ENCODE results near the gene UBE2D1.

The UBE2D1 gene

DNA sequence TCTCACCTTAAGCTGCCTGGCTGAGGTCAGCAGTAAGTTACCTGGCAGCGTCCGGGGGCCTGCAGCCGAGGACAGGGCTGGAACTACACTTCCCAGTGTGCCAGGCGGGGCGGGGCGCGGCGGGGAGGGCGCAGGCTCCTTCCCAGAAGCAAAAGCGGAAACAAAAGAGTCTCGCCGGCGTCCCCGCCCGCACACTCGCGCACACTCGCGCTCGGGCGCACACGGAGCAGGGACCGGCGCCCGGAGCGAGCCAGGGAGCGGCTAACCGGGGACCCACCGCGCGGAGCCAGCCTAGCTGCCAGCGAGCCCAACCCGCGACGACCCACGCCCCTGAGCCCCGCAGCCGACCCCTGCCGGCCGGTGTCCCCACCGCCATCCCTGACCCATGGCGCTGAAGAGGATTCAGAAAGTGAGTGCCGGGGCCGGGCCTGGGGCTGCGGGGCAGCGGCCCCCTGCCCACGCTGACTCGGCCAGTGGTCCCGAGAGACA lies at the start of gene UBE2D1:
UBE2D1 (plus strand) TSS at position 190 of the 489 bp plus-strand sequence; CDS start at position 386, 196 bp downstream.
- DNase-seq = no peak

DNA sequence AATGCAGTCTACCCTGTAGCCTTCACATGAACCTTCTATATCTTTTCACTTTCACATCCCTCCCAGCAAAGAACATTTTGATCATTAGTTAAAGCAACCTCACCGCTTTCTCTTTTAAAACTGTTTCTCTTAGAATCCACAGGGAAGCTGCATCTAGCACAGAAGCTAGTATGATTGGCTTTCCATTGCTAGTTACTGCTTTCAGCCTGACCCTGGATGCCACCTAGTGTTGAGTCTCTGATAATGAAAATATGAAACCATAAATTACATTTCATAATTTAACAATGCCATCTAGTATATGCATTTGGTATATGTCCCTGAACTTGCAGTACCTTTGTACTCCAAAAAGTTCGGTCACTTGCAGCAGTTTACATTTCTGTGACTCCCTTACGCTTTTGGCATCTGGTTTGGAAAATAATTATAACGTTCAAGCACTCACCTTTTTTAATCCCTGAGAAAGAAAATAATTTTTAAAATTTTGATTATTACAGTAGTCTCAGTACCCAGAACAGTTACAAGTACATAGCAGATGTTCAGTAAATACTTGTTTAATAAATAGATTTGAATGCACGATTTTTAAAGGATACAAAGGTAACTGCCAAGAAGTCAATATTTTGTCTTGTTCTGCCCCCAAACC lies 43.1 kb upstream of the UBE2D1 start:
- DNase-seq = no peak

DNA sequence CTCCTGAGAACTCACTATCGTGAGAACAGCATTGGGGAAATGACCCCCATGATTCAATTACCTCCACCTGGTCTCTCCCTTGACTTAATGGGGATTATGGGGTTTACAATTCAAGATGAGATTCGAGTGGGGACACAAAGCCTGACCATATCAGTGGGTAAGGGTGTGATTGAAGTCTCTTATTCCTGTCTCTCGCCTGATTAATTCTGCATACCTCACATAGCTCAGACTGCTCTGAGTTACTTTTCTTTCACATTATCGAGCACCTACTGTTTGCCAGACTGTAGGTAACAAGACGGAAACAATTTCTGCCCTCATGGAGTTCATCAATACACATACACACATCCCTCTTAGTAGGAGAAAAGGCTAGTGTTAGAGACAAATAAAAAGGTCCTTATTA lies 40.8 kb upstream of the UBE2D1 start:
- no peak for DNase-seq

DNA sequence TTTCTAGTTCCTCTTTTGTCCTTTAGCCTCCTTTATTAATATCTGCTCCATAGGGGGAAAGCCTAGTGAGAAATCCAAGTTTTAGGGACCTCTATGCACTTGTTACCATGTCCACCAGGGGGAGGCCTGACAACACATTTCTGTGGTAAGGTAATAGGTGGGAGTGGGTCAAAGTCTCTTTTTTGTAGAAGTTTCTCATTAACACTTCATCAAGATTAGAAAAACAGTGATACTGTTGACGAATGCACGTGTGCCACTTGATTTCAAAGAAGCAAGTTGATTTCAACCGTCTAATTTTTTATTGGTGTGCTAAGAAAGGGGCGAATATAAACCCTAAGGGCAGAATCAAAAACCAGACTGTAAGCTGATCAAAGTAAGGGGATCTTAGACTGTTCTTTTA lies 35.2 kb upstream of the UBE2D1 start:
- DNase-seq = no peak

DNA sequence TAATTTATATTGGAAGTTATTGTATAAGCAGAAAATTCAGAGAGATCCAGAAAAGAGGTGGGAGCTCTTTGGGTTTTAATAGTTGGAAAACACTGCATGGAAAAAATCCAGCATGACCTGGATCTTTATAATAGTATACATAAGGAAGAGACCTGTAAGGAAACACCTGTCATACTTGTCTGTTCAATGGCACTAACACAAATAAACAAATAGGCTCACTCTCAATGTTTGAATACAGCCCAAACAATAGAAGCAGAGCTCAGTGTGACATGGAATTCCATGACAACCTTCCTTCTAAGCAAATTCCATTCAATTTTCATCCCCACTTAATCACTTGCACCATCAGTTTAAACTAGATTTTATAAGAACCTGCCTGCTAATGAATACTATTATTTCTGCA lies 34.1 kb upstream of the UBE2D1 start:
- no peak for DNase-seq

DNA sequence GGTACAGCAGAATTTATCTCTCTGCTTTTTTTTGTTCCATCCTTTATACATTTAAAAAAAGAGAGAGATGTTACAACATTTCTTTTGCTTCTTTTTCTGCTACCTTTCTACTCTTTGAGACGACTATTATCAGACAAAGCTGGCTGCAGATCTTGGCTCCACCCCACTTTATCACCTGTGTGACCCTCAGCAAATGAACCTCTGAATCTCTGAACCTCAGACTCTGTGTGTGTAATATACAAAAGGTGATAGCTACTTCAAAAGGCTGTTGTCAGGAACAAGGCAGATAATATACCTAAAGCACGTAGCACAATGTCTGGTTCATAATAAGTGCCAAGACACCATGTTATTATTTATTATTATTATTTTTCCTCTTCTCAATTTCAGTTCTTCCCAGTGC lies 32.6 kb upstream of the UBE2D1 start:
- no peak for DNase-seq

DNA sequence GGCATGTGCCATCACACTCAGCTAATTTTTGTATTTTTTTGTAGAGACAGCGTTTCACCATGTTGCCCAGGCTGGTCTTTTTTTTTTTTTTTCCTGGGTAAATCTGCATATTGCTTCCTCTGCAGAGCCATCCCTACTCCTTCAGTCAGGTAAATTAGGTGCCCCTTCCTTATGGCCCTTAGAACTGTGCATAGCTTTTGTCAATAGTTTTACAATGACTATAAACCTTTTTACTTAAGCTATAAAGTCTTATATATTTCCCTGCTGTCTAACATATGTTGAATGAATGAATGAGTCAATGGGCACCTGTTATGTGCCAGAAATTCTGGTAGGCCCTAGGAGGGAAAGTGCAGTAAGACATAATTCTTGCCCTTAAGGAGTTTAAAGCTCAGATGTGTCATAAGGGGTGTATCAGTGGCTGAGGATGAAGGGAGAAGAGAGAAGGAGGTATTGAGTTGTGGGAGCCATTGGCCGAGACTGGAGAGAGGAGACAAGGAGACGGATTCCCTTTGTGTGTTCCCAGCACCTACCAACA lies 30.6 kb upstream of the UBE2D1 start:
- no peak for DNase-seq

DNA sequence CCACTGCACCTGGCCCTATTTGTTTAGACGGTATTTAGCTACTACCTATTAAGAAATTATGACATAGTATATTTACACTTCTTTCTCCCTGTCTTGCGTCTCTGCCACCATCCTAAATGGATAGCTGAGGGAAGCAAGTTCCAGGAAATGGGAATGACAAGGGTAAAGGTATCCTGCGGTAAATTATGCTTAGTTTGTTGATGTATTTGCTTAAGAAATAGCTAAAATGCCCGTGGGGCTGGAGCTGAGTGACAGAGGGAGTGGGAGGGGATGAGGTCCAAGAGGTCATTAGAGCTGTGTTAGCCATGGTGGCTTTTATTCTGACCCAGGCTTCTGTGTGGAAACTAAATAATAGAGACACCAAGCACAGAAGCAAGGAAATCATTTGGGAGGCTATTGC lies 29.0 kb upstream of the UBE2D1 start:
- no peak for DNase-seq

DNA sequence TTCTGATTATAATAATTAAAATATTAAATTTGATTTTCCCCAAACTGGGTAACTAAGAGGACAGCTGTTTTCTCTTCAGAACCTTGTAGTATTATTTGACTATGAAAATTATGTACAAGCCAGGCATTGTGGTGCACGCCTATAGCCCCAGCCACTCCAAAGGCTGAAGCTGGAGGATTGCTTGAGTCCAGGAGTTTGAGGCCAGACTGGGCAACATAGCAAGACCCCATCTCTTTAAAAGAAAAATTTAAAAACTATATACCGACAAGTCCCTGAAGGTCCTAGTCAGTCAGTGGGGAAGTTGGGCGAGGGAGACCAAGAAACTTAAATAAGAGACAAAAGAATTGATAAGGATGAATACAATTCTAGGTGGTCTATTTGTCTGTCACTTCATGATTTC lies 27.1 kb upstream of the UBE2D1 start:
- DNase-seq = no peak

DNA sequence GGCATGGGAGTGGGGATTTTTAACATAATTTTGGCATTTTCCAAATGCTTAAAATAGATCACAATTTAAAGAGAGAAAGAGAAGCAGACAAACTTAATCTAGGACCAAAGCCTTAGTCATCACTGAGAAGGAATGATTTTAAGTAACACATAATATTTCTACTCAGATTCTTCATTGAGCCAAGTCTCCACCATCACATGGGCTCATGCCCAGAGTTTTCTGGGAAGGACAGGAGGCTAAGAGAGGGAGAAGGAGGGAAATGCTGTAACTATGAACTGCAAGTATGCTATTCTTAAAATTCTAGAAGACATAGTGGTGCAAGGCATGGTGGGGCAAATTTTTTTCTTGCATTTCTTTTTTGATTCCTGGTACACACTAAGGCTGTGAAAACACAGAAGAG lies 23.8 kb upstream of the UBE2D1 start:
- no peak for DNase-seq

DNA sequence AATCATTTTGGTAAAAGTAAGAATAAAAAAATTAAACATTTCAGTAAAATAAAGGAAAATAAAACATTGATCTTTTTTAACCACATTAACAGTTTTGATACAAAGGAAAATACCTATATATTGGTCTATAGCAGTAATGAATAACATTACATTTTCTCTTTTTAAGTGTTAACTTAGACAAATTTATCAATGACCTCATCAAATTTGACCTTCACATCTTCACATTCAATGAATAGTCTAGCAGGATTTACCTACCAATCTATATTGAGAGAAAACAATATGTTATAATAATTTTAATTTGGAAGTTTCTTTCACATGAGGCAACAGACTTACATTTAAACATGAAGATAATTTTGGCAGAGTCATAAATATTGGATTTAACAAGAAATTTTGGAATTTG lies 17.9 kb upstream of the UBE2D1 start:
- no peak for DNase-seq

DNA sequence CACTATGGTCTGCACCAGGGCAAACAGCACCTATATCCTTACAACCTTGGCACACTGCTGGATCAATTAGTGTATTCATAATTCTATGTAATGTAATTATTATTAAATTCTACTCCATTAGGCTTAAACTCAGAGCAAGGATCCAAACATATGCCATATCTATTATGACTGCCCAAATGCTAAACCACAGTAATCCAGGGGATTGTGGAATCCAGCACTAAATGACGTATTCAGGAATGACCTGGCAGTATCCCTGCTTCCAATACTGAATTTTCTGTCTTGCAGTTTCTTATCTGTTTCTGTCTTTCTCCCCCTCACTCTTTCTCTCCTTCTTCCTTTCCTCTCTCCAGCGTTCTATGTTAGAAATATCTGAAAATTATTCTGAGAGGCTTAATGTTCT lies 16.5 kb upstream of the UBE2D1 start:
- DNase-seq = no peak

DNA sequence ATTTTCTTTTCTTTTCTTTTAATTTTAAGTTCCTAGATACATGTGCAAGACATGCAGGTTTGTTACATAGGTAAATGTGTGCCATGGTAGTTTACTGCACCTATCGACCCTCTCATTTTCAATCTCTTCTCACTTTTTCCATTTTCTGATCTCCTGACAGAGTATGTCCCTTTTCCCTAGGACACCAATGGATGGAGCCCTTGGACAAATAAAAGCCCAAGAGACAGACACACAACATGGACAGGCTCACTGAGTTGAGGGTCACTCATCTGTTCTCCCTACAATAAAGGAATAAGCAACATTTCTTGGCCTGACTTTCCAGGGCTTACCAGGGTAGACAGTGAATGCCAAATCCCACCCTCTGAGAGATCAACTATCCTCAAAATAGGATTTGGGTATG lies 15.2 kb upstream of the UBE2D1 start:
- no peak for DNase-seq

DNA sequence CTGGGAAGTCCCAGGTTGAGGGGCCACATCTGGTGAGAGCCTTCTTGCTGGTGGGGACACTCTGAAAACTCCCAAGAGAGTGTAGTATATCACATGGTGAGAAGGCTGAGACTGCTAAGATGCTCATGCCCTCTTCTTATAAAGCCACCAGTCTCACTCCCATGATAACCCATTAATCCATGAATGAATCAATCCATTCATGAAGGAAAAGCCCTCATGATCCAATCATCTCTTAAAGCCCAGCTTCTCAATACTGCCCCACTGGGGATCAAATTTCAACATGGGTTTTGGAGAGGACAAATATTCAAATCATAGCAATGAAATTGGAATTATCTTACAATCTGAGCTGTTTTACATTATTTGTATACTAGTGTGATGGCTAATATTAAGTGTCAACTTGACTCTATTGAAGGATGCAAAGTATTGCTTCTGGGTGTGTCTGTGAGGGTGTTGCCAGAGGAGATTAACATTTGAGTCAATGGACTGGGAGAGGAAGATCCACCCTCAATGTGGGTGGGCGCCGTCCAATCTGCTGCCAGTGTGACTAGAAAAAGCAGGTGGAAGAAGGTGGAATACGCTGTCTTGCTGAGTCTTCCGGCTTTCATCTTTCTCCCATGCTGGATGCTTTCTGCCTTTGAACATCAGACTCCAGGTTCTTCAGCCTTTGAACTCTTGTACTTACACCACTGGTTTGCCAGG lies 14.3 kb upstream of the UBE2D1 start:
- DNase-seq = no peak

DNA sequence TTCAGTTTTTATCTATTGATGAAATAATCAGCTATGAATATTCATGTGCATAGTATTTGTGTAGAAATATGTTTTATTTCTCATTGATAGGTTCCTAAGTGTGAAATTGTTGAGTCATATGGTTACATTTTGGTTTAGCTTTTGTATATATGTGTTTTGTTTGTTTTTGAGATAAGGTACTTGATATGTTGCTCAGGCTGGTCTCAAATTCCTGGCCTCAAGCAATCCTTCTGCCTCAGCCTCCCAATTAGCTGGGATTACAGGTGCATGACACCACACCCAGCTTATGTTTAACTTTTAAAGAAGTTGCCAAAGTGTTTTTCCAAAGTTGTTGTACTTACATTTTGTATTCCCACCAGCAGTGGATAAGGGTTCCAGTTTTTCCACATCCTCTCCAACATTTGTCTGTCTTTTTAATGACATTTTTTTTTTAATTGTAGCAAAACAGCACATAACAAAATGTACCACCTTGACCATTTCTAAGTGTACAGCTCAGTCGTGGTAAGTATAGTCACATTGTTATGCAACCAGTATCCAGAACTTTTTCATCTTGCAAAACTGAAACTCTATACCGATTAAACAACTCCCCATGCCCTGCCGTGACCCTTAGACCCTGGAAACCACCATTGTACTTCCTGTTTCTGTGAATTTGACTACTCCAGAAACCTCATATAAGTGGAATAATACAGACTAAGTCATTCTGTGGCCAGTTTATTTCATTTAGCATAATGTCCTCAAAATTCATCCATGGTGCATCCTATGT lies 12.6 kb upstream of the UBE2D1 start:
- no peak for DNase-seq

DNA sequence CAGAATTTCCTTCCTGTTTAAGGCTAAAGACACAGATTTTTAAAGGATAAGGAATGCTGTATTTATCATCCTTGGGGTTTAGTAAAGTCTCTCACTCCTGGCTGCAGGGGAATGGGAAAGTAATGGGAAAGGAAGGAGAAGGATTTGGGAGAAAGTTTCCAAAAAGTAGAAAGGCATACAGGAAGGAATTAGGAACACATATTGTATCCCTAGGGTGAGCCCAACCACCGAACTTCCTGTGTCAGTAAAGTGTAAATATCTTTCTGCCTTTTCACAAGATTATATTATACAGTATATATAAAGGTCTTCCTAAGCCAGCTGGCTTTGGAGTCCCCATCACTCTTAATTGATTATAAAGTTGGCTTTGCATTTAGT lies 12.0 kb upstream of the UBE2D1 start:
- no peak for DNase-seq

DNA sequence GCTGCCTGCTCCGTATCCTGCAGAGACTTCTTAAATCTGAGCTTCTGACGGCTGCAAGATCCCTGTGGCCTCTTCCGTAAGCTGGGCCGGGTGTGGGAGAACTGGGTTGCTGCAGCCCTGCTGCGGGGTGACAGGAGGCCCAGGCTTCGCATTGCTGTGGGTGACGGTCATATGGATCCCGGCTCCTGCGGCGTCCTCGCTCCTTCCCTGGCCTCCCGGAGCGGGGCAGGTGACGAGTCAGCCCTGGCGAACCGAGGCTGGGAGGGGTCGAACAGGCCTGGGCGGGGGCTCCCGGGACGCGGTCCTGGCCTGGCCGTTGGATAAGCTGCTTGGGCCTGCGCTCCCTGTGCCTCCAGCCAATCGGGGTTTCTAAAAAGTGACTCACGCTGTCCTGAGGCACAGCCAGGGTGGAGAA lies 7.8 kb upstream of the UBE2D1 start:
- DNase-seq = no peak

DNA sequence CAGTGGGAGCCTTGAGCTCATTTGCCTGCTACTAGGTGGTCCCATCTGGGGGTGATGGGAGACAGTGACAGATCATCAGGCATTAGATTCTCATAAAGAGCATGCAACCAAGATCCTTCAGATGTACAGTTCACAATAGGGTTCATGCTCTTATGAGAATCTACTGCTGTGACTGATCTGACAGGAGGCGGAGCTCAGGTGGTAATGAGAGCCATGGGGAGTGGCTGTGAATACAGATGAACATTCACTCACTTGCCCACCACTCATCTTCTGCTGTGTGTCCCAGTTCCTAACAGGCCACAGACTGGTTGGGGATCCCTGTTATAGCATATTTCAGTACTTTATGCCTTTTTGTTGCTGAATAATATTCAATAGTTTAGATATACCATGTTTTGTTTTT lies 6.6 kb upstream of the UBE2D1 start:
- DNase-seq = no peak

DNA sequence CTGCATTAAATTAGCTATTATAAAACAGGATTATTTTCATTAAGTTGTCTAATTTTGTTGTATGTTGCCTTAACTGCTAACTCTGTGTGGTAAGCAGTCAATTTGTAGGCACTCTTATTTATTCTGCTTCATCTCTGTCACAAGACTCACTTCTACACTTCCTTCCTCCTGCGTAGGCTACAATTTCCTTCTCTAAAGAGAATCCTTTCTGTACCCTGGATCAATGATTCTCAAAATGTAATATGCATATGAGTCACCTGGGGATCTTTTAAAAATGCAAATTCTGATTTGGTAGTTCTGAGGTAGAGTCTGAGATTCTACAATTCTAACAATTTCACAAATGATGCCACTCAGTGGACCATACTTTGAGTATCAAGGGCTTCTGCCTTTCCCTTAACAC lies 4.4 kb upstream of the UBE2D1 start:
- no peak for DNase-seq

DNA sequence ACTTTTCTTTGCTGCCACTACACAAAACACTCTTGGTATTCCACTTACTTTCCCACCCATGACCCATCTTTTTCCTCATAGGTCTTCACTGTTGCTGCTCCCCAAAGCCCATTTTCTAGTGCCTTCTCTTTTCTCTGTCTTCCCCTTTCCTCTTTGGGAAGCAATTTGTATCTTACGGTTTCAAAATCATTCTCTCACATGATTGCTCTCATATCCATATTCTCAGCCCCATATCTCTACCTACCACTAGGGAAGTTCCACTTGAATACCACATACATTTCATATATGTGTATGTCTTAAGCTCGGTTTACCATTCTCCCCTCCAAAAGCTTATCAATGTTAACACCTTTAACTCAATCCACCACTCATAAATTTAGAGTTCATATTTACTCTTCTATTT lies 3.2 kb upstream of the UBE2D1 start:
- DNase-seq = no peak

DNA sequence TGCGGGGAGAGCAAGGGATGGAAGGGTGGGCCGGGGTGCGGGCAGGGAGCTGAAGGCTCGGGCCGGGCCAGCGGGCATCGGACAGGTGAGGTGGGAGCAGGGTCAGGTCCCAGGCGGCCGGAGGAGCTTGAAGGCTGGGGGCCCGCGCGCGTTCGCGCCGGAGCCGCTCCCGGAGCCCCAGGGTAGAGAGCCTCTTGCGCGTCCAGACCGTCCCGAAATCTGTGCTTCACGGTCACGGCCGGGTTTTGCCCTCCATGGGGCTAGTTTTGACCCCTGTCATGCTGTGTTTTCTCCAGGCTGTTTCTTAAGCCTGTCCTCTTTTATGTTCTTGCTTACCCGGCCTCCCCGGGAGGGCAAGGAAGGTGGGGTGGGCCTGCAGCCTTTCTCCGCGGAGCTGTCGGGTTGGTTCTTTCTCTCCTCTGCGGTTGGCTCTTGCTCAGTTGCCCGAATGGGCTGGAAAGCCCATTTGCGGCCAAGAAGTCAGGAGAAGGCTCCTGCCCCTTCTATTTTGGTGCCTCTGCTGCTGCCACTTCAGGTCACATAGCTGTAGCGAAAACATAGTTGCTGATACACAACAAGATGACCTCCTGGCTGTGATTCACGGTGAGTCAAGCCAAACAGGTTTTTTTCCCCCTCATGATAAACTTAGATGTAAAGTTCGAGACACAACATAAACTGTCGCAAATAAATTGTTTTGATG lies 650 bp downstream of the UBE2D1 start:
- no peak for DNase-seq

DNA sequence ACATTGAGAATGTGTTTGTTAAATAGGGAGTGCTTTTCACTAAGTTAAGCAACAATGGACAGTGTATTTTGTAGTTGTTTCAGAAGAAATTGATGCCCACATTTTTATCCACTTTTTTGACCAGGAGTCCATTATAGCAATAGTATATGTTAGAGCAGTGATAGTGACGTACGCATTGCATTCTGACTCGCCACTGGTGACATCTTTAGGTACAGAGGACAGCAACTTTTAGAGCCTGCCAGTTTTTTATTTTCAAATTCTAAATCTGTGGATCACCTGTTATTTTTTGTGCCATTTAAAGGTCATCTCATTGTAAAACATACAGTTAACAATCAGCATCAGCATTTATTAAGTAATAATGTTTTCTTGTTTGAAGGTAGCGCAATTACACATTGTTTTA lies 1.4 kb downstream of the UBE2D1 start:
- DNase-seq = no peak

DNA sequence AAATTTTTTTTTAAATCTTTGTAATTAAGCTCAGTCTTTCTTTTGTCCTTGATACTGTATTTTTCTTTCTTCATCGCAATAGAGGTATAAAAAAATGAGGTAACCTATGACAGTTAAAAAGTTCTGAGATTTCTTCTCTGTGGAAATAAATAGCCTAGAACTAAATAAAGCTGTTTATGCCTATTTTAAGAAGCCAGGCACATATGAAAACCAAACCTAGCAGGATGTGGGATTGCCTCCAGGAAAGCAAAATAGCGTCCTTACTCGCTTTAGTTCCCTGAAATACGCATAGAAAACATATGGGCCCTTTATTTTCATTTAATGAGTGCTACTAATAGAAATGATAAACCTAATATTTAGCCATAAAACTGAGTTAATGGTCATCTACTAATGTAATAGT lies 6.6 kb downstream of the UBE2D1 start:
- no peak for DNase-seq
